Upper lobe of left lung (tissue), 6 donors: ENCODE data around the gene KAZN. TPM values are rescaled to one million over a fixed set of nuclear protein-coding genes. Genes with fewer than 3 reads are reported as not detected.

Experiments
- ATAC-seq, 2 donors: fragments of 200-7000 bp; cut with Tn5 transposase; one replicate each; pipeline ENCODE4 v1.9.1; 2022; ENCODE audit warnings: mild to moderate bottlenecking in 2 of 2, moderate library complexity in 2 of 2; ENCODE audit not compliant: low FRiP score in 2 of 2
- DNase-seq, 2 donors: peaks; one replicate each; pipeline ENCODE4 v3.0.0-alpha.2; 2019 to 2020
- H3K27ac ChIP-seq, 4 donors: fragments of 200-600 bp; sonication (generic); one replicate each; pipeline ENCODE4 v1.5.1; 2016 to 2019
- H3K27me3 ChIP-seq, 4 donors: fragments of 200-600 bp; sonication (generic); one replicate each; pipeline ENCODE4 v1.5.1; 2017 to 2019
- H3K36me3 ChIP-seq, 4 donors: fragments of 200-600 bp; sonication (generic); one replicate each; pipeline ENCODE4 v1.5.1; 2016 to 2019
- H3K4me1 ChIP-seq, 4 donors: fragments of 200-600 bp; sonication (generic); one replicate each; pipeline ENCODE4 v1.5.1; 2018 to 2019
- H3K4me3 ChIP-seq, 4 donors: fragments of 200-600 bp; sonication (generic); one replicate each; pipeline ENCODE4 v1.5.1; 2017 to 2019; ENCODE audit warnings: mild to moderate bottlenecking in 2 of 4, moderate library complexity in 1 of 4
- H3K9me3 ChIP-seq, 4 donors: fragments of 200-600 bp; sonication (generic); one replicate each; pipeline ENCODE4 v1.5.1; 2018 to 2019
- CTCF ChIP-seq, 6 experiments: fragments of 450-650 bp in 4 of 6; fragments of 200-600 bp in 2 of 6; sonication (generic) in 2 of 6; IDR thresholded peaks; one replicate each; pipeline ENCODE4 v1.5.1; 2016 to 2019; ENCODE audit warnings: antibody characterized with exemption in 6 of 6
- EP300 ChIP-seq, 4 donors: sonication (generic); formaldehyde crosslinking; IDR thresholded peaks; one replicate each; pipeline ENCODE4 v1.5.1; 2017; ENCODE audit warnings: antibody characterized with exemption in 4 of 4, control low read depth in 2 of 4
- POLR2A ChIP-seq, 4 donors: fragments of 450-650 bp; IDR thresholded peaks; one replicate each; pipeline ENCODE4 v1.5.1; 2016 to 2017; ENCODE audit warnings: antibody characterized with exemption in 4 of 4, mild to moderate bottlenecking in 2 of 4
- POLR2AphosphoS5 ChIP-seq, 2 donors: sonication (generic); formaldehyde crosslinking; IDR thresholded peaks; one replicate each; pipeline ENCODE4 v1.5.1; 2017; ENCODE audit warnings: antibody characterized with exemption in 2 of 2
- WGBS, 2 donors: methylation state at CpG; one replicate each; pipeline ENCODE4 v1.1.5; 2017 to 2018; 5-methylcytosine and 5-hydroxymethylcytosine counted together
- total RNA-seq, 6 donors: library from RNA; depleted of rRNA in 4 of 6; stranded (reverse); fragments of >200 nt in 4 of 6; gene quantifications; one replicate each; pipeline versions ENCODE4 v1.1.0 to v1.2.1, GENCODE V29; 2016 to 2021
- donor health status: DM: no; HTN: no; CAD: no; lungs with moderate emphysema.
- donor health status: DM: no; HTN: yes; CAD: no; lungs with severe emphysema.

Gene KAZN
- total RNA-seq, 6 donors from 2014 or later = 11.5 to 30.0 (median 17.6) TPM

- Histone ChIP-seq H3K4me1 (peaks cover 16 to 45% (median 35%) of the 10 kb centered on the region in 4 donors), H3K36me3 (no peaks in the 10 kb centered on the region), H3K9me3 (no peaks in the 10 kb centered on the region), H3K27ac (peak overlapping the region in 2 of 4 donors; percentile 17 to 35), H3K27me3 (peaks cover 0 to 4% (median 2%) of the 10 kb centered on the region in 4 donors), H3K4me3 (no peak overlapping the region)
- ATAC-seq (no peak), DNase-seq (no peak)
- TF ChIP-seq POLR2AphosphoS5 (IDR thresholded peaks at IDR 0.05) (no peak), CTCF (IDR thresholded peaks at IDR 0.05) (no peak), EP300 (IDR thresholded peaks at IDR 0.05) (no peak), POLR2A (IDR thresholded peaks at IDR 0.05) (no peak)
- whole genome bisulfite sequencing, 2 donors = 57 to 59% methylated on average over 4 to 5 of the region's 5 CpGs
Observed at GRCh38 chr1:15151377-15151806, 552.9 kb downstream of the KAZN start.

GRCh38 chr1:15151871-15152270, 553.4 kb downstream of the KAZN start:
- Histone ChIP-seq H3K27me3 (peaks cover 0 to 4% (median 2%) of the 10 kb centered on the region in 4 donors), H3K27ac (peak overlapping the region in 2 of 4 donors; percentile 88 to 90), H3K36me3 (no peaks in the 10 kb centered on the region), H3K4me3 (peak overlapping the region in 2 of 4 donors; percentile 58 to 92), H3K9me3 (no peaks in the 10 kb centered on the region), H3K4me1 (peaks cover 17 to 46% (median 36%) of the 10 kb centered on the region in 4 donors)
- ATAC-seq (no peak), DNase-seq (no peak)
- WGBS, 2 donors = 61 to 65% methylated on average over 3 of the region's 3 CpGs
- TF ChIP-seq CTCF (IDR thresholded peaks at IDR 0.05) (no peak), EP300 (IDR thresholded peaks at IDR 0.05) (no peak), POLR2AphosphoS5 (IDR thresholded peaks at IDR 0.05) (no peak), POLR2A (IDR thresholded peaks at IDR 0.05) (no peak)

GRCh38 chr1:15152318-15153183, 554.1 kb downstream of the KAZN start:
- Histone ChIP-seq H3K4me1 (peaks cover 17 to 47% (median 39%) of the 10 kb centered on the region in 4 donors), H3K4me3 (peak overlapping the region; percentile 36 to 92 (median 70)), H3K9me3 (no peaks in the 10 kb centered on the region), H3K27ac (peak overlapping the region; percentile 88 to 93 (median 90)), H3K36me3 (no peaks in the 10 kb centered on the region), H3K27me3 (peaks cover 0 to 4% (median 2%) of the 10 kb centered on the region in 4 donors)
- peak; percentile 76 to 81 for ATAC-seq
- WGBS, 2 donors = 0 to 1% methylated on average over 20 to 43 of the region's 61 CpGs
- TF ChIP-seq EP300 (IDR thresholded peaks at IDR 0.05) (no peak), POLR2A (IDR thresholded peaks at IDR 0.05) (peak in 3 of 4 donors; percentile 11 to 74 (median 64)), CTCF (IDR thresholded peaks at IDR 0.05) (peak; percentile 47 to 72 (median 58)), POLR2AphosphoS5 (IDR thresholded peaks at IDR 0.05) (peak in 1 of 2 donors; percentile 43)
- DNase-seq = peak; percentile 90 to 91

- TF ChIP-seq POLR2AphosphoS5 (IDR thresholded peaks at IDR 0.05) = peak in 1 of 2 donors; percentile 79
- no peak for TF ChIP-seq CTCF (IDR thresholded peaks at IDR 0.05)
- TF ChIP-seq EP300 (IDR thresholded peaks at IDR 0.05) = no peak
- peak in 2 of 4 donors; percentile 46 to 71 for TF ChIP-seq POLR2A (IDR thresholded peaks at IDR 0.05)
- Histone ChIP-seq H3K36me3 (no peaks in the 10 kb centered on the region), H3K27ac (peak within 1 kb of the TSS; percentile 88 to 93 (median 90)), H3K4me3 (peak within 1 kb of the TSS; percentile 36 to 92 (median 70)), H3K27me3 (peaks cover 0 to 4% (median 2%) of the 10 kb centered on the region in 4 donors), H3K9me3 (no peaks in the 10 kb centered on the region), H3K4me1 (peaks cover 17 to 47% (median 41%) of the 10 kb centered on the region in 4 donors)
- ATAC-seq = peak; percentile 79 to 85
- 0 to 1% methylated on average over 13 to 24 of the region's 56 CpGs for WGBS, 2 donors
- peak; percentile 83 to 94 for DNase-seq
Observed at GRCh38 chr1:15153184-15153841, 554.8 kb downstream of the KAZN start, which contains the start of gene TMEM51. TSS of gene TMEM51 (plus strand) at chr1:15153747. CDS start at chr1:15215088, 61,341 bp downstream.
